NCI-H82 treated with DMSO at 0.1 percent for 48 hours (cell line): ENCODE measurements around the gene TEX26.
"Not testable (repeated sequence)": the region's sequence is repeated elsewhere in the genome, so short reads cannot be mapped to it uniquely, and the experiment has no call there.

Source experiments
- DNase-seq: peaks from one replicate; lab custom pipeline; 2025; ENCODE audit not compliant: unreplicated experiment; lab: John Stamatoyannopoulos, UW

The TEX26 gene

DNA sequence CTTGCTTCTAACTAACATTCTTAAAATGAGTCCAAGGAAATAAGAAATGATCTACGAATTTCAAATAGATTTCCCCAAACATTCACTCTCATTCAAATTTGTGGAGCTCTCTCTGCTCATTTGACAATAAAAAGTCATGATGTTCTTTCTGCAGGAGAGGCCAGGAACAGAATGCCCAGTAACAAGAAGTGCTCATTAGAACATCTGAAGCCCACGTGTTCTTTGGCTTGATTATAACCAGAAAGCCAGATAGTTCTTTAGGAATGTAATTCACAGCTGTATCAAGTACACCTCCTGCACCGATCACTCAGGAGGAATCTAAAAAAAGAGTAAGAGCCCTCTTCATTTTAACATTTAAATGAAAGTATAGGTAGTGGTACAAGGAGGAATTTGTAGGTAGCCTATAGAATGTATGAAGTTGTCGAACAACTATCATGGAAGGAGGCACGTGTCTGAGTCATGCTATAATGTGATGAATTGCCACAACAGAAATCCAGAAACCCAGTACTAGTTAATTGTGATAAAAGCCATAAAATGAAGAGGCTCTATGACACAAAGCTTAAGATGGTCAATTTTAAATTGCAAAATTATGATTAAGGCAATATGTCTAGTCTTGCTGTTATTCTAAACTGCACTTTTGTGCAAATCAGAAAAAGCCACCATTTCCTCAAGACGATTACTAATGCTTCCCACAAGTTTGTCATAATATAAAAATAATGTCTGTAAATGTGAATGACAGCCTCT is 13.6 kb upstream of the TEX26 start:
- no peak for DNase-seq

DNA sequence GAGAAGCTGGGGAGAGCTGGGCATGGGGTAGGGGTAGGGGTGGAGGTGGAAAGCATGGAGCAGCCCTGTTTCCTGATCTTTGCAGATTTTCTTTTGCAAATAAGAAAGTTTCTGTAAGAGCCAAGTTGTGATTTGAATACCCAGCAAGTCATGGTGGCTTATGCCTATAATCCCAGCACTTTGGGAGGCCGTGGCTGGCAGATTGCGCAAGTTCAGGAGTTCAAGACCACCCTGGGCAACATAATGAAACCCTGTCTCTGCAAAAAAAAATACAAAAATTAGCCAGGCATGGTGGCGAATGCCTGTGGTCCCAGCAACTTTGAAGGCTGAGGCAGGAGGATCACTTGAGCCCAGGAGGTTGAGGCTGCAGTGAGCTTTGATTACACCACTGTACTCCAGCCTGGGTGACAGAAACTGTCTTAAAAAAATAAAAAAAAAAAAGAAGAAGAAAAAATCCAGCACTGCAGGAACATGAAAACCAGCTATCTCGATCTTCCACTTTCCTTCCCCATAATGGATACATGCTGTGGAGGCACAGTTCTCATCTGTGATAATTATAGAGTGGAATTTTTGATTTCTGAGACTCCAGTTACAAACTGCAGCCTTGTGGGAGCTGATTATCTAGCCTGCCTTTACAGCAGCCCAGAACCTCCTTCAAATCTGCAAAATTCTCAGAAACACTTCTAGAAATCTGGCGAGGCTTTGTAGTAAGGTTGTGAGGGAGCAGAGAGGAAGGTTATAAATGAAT is 12.1 kb upstream of the TEX26 start:
- DNase-seq, result no peak

DNA sequence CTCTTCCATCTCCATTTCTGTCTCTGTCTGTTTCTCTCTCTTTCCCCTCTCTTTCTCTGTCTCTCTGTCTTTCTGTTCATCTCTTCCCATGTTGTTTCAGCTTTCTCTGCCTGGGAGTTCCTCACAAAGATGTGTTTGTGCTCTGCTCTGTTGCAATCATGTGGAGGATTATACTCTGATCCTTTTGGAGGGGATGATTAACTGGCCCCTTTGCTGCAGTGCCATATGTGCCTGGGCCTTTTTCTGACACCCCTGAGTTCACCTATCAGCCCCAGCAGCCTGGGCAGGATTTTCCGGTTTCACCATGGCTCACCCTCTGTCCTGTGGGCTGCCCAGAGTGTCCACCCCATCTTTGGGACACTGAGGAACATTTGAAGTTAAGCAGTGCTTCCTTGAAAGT is 9.0 kb upstream of the TEX26 start:
- DNase-seq, result peak; percentile 54

DNA sequence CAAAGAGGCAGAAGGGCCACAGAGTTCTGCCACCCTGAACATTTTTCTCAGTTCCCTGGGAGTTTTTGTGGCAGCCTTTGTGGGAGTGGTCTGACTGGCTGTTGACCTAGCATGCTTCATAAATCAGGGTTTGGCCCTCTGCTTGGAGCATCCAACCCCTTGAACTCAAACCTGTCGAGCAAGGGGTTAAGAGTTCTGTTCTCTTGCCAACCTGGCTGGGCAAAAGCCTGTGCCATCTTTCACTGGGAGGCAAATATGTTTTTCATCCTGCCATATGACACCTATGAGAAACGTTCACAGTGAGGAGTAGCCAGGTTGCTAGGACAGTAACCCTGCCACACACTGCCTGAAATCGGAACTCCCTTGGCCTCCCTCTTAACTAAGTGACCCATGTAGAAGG is 7.7 kb upstream of the TEX26 start:
- DNase-seq, result no peak

DNA sequence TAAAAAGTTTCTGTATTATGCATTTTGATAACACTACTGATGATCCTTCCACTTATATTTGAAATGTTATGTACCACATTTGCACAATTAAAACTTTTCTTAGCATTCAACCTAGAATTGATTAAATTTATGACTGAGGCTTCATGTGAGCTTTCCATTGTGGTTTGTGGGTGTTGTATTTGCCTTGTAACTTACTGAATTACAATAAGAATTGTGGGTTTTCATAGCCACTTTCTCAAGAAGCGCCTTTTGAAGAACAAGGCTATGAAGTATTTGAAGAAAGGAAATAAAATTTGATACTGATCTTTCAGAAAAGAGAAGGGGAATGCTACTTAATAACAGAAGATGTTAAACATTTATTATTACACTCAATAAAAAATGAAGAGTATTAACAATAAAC is 7.0 kb upstream of the TEX26 start:
- DNase-seq, result no peak

DNA sequence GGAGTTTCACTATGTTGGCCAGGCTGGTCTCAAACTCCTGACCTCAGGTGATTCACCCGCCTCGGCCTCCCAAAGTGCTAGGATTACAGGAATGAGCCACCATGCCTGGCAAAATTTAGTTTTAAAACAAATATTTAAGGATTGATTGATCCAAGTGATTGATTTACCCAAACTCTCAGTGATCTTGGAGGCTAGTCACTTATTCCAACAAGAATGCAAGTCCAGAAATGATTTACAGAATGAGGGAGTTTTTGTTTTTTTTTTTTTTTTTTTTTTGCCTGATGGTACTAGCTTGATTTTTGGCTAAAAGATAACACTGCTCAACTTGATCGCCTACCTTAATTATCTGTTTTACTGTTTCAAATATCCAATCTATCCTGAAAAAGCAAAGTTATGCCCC is 5.7 kb upstream of the TEX26 start:
- DNase-seq, result no peak

DNA sequence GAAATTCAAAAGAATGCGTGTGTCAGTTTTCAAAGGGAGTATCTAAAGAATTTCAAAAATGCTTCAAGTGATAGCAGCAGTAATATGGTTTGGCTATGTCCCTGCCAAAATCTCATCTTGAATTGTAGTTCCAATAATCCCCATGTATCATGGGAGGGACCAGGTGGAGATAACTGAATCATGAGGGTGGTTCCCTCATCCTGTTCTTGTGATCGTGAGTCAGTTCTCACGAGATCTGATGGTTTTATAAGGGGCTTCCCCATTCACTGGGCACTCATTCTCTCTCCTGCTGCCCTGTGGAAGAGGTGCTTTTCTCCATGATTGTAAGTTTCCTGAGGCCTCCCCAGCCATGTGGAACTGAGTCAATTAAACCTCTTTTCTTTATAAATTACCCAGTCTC is 5.3 kb upstream of the TEX26 start:
- DNase-seq, result not testable (repeated sequence)

DNA sequence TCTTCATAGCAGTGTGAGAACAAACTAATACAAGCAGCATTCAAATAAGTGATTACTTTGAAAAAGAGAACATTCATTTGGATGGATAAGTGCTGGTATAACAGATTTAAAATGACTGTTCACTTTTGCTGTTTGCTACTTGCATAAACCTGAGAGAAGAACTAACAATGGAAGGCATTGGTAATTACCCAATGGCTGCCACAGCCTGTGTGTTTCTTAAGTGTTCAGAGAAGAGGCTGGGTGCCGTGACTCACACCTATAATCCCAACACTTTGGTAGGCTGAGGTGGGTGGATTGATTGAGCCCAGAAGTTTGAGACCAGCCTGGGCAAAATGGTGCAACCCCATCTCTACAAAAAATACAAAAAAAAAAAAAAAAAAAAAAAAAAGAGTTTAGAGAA is 4.9 kb upstream of the TEX26 start:
- DNase-seq, result no peak

DNA sequence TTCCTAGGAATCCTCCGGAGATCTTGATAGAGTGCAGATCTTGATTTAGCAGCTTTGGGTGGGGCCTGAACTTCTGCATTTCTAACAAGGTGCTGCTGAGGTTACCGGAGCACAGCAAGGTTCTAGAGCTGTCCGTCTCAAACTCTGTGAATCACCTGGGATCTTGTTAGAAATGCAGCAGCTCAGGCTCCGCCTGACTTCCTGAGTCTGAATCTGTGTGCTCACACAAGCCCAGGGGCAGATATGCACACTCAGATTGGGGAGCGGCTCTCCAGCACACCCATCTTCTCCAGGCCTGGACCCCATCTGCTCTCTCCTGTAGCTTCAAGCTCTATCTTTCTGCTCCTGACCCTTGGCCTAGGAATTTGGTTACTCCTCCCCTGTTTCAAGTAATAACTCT is 3.5 kb upstream of the TEX26 start:
- DNase-seq, result no peak

DNA sequence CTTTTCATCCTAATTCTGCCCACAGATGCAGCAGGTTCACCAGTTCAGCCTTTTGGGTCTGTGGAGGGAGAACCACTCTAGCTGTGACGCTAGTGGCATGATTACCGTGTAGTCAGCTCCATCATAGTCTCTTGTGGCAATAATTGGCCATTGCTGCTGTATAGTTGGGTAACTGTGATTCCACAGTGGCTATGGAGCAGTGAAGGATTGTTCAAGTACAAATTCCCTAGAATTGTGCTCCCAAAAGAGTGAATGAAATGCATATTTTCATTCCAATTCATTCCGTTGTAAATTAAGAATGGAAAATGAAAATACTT is 856 bp downstream of the TEX26 start:
- no peak for DNase-seq

DNA sequence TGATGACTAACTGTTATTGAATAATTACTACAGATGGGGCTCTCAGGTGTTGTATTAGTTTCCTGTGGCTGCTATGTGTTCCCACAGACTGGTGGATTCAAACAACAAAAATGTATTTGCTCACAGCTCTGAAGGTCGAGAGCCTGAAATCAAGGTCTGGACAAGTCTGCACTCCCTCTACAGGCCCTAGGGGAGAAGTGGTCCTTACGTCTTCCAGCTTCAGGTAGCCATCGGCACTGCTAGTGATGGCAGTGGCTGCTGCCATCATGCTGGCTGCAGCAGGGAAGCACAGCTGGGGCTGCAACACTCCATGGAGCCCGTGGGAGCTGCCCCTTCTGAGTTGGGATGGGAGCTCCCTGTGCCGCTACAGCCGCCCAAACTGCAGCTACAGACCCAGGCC is 1.9 kb downstream of the TEX26 start:
- no peak for DNase-seq

DNA sequence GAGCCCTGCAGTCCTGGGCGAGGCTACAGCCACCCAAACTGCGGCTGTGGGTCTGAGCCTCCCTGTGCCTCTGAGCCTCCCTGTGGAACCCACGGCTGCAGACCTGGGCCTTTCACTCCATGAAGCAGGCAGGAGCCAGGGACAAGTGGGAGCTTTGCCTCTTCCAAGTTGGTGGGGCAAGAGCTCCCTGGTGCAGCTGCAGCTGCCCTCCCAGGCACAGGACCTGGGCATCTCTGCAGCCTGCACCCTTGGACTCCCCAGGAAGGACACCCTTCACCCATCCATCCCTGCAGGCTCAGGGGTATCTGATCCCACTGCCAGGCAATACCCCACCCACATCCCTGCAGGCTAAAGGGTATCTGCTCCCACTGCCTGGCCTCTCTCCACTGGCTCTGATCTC is 2.3 kb downstream of the TEX26 start:
- no peak for DNase-seq

DNA sequence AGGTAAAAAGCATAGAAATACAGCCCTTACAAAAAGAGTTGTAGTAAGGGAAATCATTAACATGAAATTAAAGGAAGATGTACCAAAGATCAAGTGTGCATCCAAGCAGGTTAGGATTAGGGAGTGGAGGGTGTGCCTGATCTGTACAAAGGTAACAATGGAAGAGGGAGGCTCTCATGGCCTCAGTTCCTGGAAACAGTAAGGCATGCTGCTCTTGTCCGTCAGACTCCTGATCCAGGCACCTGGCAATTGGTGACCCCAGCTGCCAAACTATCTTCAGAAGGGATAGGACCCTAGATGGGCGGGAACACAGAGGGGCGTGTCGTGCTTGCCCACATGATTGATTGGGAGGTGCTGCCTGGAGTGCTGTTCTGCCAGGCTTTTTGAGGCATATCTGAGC is 4.5 kb downstream of the TEX26 start:
- no peak for DNase-seq

DNA sequence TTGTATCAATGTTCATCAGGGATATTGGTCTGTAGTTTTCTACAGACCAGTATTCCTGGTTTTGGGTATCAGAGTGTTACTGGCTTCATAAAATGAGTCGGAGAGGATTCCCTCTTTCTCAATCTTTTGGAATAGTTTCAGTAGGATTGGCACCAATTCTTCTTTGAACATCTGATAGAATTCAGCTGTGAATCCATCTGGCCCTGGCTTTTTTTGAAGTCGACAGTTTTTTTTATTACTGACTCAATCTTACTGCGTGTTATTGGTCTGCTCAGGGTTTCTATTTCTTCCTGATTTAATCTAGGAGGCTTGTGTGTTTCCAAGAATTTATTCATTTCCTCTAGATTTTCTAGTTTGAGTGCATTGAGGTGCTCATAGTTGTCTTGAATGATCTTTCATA is 11.4 kb downstream of the TEX26 start:
- no peak for DNase-seq

DNA sequence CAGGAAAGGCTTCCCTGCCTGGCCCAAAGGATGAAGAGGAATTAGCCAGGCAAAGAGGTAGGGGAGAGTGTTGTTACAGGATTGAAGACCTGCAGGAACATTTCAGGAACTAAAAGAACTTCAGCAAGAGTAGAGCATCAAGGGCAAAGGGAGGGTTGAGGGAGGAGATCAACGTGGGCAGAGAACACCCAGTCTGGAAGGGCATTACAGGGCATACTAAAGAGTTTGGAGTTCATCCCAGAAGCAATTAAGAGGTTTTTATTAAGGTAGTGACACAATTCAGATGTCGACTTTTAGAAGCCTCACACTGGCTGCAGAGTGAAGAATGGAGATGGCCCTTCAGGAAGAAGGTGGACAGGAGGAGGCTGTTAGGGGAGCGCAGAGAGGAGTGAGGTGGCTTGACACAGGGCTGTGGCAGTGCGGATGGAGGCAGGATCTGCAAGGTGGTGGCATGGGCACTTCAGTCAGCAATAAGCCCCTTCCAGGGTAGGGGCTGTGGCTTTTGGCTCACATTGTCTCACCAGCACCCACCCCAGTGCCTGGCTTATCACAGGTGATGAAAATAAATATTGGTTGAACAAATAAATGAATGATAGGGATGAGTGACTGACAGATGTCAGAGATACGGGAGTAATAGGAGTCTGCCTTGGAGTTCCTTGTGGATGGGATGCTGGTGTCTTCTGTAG is 24.9 kb downstream of the TEX26 start:
- no peak for DNase-seq

DNA sequence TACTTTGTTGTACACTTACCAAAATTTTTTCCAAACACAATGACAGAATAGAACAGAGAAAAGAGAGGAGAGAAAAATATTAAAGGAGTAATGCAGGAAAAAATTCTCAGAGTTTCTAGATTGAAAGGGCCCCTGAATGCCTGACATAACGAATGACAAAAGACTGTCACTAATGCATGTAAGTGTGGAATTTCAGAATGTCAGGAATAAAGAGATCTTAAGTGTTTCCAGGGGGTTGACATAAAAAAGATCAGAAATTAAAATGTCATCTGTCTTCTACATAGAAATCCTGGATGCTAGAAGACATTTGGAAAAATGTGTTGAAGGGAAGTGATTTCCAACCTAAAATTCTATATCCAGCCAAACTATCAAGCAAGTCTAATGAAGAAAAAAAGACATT is 27.2 kb downstream of the TEX26 start:
- no peak for DNase-seq

DNA sequence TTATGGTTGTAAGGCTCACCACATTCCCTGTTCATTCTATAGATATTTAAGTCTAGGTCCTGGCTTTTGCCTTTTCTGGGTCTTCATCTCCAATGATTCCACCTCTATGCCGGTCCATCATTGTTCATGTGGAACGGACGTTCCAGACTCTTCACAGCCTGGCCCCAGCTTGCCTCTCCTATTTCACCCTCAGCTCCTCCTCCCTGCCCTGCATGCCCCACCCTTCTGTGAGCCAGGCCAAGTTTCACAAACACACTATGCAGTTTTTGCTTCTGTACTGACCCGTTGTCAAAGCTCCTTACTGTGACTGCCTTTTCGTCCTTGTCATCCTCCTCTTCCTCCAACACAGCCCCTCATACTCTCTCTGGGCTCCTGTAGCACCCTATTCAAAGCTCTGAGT is 31.3 kb downstream of the TEX26 start:
- DNase-seq, result no peak

DNA sequence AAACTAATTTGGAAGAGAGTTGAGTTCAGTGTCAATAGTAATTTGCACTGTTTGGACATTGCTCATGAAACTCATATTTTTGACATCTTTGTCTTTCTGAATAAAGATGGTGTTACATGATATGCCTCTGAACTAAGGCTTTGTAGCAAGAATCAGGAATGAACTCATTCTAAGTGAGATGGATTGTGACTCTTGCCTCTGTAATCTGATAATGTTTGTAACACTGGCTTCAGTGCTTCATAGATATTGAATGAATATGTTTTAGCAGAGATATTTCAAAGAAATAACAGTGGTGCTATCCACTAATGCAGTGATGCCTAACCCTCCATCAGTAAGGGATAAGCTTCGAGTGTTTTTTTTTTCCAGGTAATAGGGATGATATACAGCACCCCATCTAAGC is 32.9 kb downstream of the TEX26 start:
- DNase-seq, result no peak

DNA sequence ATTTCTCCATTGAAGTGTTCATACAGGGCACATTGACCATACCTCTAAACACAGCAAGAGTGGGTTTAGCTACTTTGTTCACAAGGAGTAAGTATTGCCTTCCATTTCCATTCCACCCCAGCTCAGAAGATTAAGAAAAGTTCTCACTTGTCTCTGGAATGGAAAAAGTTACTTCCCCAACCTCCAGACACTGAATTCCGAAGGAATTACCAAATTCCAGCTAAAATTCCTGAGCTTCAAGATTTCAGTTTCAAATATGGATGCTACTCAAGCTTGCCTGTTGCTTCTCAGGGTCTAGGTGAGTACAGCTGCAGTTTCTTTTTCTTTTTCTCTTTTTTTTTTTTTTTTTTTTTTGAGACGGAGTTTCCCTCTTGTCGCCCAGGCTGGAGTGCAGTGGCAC is 33.6 kb downstream of the TEX26 start:
- no peak for DNase-seq

DNA sequence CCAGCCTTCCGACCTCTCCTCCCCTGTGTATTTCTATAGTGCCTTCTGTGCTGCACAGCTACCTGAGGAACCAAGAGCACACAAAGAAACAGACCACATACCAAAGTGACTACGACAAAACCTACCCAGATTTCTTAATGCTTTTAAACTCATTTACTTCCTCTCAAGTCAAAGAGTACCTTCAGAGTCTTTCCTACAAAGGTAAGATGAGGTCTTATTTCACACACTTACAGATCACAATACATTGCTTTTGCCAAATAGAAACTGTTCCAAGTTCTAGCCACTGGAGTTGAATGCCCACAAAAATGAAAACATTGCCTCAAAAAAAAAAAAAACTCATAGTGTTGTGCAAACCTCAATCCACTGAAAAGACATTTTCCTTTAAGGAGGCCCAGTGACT is 36.4 kb downstream of the TEX26 start:
- no peak for DNase-seq

DNA sequence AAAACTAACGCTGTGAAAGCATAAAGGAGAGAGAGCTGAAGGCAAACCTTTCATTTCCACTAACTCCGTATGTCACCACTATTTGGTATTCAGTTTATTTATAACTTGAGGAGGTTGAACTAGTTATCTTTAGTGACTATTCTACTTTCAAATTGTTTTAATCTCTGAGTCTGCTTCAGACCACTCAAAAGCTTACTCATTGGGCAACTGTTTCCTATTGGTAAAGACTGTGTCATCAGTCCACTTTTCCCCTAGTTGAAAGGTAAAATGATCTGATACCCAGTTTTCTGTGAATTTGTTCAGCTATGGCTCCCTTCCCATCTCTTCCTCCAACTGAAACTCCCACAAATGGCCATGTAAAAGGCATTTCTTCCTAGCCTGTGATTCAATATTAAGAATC is 39.1 kb downstream of the TEX26 start:
- no peak for DNase-seq

DNA sequence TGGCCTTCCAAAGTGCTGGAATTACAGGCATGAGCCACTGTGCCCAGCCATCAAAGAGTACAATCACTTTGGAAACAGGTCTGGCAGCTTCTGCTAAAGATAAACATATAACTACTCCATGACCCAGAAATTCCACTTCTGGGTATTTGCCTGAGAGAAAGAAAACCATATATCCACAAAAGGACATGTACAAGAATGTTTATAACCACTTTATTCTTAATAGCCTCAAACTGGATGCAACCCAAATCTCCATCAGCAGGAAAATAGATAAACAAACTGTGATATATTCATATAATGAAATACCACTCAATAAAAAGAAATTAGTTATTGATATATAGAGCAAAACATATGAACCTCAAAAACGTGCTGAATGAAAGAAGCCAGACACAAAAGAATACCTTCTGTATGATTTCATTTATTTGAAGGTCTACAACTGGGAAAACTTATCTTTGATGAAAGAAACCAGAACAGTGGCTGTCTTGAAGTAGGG is 40.5 kb downstream of the TEX26 start:
- no peak for DNase-seq
